ENCODE data around the gene MAP2K5.

- TF ChIP-seq CTCF (IDR thresholded peaks at IDR 0.05; ENCODE audit: low read depth, low read length) (no peak), EZH2phosphoT487 (IDR thresholded peaks at IDR 0.05; ENCODE audit: low read depth) (no peak)
These were observed 65.6 kb downstream of the MAP2K5 start for GRCh38 chr15:67607959-67608637.

Measured in OCI-LY3 (cell line).